ENCODE measurements around the gene GPX5.
"Not testable (repeated sequence)": the region's sequence is repeated elsewhere in the genome, so short reads cannot be mapped to it uniquely, and the experiment has no call there.

The GPX5 gene, protein sequence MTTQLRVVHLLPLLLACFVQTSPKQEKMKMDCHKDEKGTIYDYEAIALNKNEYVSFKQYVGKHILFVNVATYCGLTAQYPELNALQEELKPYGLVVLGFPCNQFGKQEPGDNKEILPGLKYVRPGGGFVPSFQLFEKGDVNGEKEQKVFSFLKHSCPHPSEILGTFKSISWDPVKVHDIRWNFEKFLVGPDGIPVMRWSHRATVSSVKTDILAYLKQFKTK

DNA sequence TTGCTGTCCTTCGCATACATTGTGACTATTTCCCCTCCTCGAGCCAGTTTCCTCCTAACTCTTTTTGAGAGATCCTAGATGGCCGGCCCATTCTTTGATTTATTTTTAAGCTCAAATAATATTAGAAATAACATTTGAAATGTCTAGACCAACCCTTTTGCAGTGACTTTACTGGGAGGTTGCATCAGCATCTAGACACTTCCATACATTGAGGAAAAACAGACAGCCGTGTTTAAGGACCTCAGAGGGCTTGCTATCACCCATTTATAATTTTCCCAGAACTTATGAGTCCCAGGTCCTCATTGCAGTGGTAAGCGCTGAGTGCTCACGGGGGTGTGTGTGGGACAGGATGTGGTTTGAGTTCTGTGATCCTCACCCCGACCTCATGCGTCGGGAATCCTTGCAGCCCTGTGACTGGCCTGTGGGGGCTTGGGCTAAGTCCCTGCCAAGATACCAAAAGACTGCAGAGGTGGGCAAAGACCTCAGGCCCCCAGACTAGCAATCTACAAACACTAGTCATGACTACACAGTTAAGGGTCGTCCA lies at the start of gene GPX5:
Gene GPX5 (plus strand): TSS at position 386 of the 544 bp plus-strand sequence. CDS start 133 bp downstream, at position 519.
- DNase-seq: no peak

DNA sequence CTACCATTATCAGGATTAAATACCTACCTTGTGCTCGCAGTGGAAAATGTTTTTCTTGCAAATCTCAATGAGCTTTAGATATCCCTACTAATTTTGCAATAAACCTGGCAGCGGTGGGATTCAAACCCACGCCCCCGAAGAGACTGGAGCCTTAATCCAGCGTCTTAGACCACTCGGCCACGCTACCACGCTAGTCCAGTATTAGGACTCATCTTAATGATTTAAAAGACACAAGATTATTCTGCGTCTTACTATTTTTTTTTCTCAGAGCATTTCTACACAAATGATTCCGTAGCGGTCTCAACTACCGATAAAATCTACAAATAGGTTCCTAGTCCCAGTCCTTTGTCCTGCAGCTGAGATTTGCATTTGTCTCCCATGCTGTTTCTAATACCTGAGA lies 47.2 kb upstream of the GPX5 start:
- no peak for DNase-seq

DNA sequence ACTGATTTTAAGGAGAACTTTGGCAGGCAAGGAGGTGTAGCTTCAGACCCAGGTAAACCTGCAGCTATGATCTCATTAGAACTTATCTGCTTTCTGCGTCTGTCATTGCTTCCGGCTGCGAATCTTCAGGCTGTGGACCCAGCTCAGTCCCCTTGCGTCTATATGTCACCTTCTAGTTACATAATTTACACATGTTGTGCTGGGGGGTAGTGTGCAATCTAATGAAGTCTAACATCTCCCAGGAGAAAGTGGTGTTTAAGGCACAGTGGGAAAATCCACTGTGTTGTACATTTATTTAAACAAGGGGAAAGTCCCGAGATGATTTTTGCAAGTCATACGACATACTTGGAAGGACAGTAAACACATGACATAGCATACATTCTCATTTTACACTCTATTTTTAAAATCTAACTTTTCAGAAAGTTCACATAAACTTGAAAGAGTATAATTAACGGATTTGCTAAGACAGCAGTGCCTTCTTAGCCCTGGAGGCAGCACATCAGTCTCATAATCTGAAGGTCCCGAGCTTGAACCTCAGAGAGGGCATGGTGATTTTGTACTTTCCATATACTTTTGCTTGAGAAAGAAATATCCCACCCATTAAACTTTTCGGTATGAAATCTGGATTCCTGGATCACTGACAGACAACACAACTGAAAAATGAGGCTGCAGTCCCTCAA lies 45.3 kb upstream of the GPX5 start:
- no peak for DNase-seq

DNA sequence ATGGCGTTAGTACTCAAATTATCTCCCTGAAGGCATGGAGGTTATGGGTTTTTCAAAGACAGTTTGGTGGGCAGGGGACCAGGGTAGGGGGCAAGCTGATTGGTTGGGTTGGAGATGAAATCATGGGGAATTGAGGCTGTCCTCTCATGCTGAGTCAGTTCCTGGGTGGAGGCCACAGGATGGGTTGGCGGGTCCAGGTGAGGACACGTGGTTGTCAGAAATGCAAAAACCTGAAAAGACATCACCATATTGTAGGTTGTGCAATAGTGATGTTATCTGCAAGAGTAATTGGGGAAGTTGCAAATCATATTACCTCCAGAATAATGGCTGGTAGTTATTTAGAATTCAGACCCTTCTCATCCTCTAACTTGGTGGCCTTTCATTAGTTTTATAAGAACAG lies 40.2 kb upstream of the GPX5 start:
- no peak for DNase-seq

DNA sequence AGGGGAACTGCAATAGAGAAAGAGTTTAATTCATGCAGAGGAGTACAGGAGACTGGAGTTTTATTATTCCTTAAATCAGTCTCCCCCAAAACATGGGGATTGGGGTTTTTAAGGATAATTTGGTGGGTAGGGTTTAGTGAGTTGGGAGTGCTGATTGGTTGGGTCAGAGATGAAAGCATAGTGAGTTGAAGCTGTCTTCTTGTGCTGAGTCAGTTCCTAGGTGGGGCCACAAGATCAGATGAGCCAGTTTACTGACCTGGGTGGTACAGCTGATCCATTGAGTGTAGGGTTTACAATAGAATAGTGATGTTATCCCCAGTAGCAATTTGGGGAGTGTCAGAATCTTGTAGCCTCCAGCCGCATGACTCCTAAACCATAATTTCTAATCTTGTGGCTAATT lies 39.1 kb upstream of the GPX5 start:
- DNase-seq: no peak

DNA sequence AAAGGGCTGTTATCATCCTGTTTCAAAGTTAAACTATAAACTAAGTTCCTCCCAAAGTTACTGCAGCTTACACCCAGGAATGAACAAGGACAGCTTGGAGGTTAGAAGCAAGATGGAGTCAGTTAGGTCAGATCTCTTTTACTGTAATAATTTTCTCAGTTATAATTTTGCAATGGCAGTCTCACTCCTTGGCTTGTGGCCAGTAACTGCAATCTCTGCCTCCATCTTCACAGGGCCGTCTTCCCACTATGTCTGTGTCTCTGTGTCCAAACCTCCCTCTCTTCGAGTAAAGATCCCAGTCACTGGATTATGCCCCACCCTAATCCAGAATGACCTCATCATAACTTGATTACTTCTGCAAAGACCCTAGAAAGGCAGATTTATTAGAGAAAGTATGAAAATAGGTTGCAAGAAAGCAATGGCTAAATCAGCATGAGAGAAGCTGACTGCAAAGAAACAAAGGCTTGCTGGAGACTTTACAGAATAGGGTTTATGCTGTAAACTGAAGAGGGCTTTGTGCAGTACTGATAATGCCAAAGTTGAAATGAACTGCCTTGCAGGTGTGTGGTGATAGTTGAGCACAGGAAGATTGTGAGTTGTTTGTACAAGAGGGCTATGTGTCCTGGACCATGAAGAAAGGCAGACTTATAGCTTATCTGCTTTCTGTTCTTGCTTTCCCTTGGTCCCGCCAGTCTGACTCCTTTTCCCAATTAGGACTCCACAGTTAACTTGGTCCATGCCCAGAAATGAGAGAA lies 38.5 kb upstream of the GPX5 start:
- no peak for DNase-seq

DNA sequence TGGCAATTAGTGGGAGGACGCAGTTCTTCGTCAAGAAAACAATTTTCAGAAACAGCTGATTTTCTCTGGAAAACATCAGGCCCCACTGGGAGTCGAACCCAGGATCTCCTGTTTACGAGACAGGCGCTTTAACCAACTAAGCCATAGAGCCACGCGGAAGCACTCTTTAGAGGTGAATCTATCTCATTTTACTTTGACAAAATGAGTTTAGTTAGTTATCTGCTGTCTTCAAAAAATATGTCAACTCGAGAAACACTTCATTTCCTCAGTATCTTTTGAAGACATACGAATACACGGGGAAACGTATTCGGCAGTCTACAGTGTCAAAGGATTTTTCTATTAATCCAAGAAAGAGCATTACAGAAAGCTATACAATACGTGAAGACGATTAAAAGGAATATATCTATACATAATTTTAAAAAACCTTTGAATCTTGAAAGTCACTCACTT lies 36.7 kb upstream of the GPX5 start:
- DNase-seq: peak; percentile 25

DNA sequence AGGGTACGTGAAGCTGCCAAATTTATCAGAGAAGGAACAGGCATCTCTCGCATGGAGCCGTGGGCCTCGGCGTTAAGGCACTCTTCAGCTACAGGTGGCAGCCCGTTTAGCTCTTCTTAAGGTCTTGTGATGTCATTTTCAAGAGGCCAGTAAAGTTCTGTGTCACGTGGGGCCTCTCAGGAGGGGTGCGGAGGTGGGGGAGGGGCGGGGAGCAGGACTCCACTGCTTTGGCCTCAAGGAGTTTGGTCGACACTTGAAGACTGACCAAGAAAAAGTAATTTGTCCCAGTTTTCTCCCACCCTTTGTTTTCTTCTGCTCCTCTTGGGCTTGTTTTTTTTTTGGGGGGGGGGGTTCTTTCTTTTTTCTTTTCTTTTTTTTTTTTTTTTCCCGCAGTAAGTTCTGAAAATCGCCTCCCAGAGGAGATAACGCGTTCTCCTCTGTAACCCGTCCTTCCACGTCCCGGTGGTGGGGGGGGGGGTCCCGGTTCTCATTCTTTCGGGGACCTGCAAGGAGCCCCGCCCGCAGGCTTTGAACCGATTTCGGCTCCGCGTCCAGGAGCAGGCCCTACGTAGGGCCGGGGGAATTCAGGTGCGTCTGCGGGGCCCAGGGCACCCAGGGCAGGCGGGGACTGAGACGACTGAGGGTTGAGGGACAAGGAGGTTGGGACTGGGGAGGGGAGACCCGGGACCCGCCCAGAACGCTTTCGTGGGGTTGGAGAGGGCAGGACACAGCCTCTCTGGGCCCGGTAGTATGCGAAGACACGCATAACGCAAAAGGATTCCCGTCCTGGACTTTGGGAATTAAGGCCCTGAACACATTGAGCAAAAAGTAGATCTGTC lies 36.1 kb upstream of the GPX5 start:
- peak; percentile 38 for DNase-seq

DNA sequence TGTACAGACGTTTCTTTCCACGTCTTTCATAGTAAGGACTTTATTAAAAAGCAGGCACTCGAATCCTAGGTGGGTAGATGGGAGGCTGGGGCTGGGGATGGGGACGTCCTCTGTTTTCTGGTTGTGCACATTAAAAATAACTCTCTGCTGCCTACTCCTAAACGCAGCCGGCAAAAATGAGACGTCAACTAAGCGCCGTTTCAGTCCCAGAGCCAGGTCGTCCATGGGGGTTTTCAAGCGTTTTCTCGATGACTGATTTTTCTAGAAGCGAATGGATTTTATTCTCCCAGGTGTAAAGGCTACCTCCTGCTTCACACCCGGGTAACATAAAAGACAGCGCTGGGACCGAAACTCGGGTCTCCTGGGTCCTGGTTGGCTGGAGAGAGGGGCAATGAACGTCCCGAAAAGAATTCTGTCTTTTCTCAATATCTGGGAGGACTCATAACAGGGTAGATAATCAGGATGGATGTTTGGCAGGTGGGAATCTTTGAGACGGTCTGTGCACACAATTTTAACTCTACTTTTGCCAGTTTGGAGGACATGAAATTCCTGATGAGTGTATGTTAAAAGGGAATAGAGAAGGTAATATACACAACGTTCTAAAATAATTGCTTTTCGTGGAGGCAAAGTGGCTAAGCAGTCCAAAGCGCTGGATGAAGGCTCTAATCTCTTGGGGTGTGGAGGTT lies 35.3 kb upstream of the GPX5 start:
- DNase-seq: no peak

DNA sequence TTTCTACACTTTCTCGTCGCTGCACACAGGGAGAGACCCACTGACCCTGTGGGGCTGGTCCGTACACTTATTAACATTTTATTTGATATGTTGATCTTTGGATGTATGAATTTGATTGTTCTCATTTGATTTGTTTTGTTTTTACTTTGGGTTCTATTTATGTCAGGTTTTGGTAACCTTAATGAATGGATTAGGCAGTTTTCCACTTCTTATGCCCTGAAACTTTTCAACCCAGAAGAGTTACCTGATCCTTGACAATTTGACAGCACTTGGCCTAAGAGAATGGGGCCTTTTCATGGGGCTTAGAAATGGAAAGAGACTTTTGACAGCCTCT lies 33.7 kb upstream of the GPX5 start:
- no peak for DNase-seq

DNA sequence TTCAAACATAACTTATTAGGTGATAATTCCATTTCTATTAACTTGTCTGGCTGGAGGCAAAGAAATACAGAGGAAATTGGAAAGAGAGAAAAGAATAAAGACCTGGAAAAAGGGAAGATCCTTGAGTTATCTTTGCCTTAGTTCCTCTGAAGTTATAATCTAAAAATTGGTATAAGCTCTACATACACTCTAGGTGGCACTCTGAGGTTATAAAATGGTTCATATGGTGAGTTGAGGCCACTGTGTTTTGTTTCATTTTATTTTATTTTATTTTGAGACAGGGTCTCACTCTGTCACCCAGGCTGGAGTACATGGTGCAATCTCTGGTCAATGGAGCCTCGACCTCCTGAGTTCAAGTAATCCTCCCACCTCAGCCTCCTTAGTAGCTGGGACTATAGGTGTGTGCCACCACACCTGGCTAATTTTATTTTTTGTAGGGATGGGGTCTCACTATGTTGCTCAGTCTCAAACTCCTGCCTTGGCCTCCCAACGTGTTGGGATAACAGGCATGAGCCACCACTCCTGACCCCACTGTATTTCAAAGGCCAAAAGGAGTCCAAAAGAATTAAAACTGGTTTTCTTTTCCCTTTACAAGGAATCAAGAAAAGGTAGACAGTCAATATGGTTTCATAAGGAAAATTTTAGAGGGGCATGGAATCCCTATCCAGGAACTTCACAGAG lies 29.4 kb upstream of the GPX5 start:
- DNase-seq: no peak

DNA sequence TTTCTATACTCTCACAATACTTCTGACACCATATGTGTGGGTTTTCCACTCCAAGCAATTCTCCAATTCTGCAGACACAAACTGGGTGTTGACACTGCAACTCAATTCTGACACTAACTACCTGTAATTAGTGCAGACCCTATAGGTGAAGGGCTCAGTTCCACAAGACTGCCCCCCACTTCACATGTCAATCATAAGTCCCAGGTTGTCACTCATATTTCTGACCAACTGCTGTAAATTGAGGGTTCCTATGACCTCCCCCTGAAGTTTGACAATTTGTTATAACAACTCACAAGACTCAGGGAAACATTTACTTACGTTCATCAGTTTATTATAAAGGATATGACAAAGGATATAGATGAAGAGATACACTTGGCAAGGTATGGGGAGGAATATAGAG lies 28.4 kb upstream of the GPX5 start:
- DNase-seq: no peak

DNA sequence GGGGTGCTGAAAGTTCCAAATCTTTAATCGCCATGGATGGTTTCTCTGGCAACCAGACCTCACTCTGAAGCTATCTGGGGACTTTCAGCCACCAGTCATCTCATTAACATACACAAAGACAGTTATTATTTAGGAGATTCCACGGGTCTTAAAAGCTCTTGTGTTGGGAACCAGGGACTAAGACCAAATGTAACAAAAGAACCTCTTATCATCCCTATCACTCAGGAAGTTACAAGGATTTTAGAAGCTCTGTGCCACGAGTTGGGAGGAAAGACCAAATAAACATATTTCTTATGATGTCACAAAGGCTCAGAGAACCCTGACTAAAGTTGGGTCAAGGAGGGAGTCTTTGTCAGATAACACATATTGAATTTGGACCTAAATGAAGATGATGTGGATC lies 27.8 kb upstream of the GPX5 start:
- no peak for DNase-seq

DNA sequence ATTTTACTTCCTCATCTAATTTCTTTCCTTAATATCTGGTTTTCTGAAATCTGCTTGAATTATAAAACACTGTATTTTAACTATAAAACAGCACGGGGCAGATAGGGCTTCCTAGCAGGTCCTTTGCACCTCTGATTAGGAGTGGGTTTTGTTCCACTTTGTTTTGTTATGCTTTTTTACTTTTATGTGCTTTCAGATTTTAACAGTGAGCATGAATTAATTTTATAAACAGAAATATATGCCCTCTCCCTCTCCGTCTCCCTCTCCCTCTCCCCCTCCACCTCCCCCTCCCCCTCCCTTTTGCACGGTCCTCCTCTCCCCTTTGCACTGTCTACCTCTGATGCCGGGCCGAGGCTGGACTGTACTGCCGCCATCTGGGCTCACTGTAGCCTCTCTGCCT lies 24.4 kb upstream of the GPX5 start:
- no peak for DNase-seq

DNA sequence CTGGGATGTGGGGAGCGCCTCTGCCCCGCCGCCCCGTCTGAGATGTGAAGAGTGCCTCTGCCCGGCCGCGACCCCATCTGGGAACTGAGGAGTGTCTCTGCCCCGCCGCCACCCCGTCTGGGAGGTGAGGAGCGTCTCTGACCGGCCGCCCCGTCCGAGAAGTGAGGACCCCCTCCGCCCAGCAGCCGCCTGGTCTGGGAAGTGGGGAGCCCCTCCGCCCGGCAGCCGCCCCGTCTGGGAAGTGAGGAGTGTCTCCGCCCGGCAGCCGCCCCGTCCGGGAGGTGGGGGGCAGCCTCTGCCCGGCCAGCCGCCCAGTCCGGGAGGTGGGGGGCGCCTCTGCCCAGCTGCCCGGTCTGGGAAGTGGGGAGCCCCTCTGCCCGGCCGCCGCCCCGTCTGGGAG lies 23.5 kb upstream of the GPX5 start:
- not testable (repeated sequence) for DNase-seq

DNA sequence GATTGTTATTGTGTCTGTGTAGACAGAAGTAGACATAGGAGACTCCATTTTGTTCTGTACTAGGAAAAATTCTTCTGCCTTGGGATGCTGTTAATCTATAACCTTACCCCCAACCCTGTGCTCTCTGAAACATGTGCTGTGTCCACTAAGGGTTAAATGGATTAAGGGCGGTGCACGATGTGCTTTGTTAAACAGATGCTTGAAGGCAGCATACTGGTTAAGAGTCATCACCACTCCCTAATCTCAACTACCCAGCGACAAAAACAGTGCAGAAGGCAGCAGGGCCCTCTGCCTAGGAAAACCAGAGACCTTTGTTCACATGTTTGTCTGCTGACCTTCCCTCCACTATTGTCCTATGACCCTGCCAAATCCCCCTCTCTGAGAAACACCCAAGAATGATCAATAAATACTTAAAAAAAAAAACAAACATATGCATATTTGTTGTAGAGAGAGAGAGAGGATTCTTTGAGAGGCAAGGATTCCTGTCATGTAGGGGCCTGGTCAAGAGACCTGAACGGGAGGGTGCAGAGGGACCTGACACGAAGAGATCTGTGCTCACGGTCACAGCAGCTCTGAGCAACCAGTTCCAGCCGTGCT lies 22.9 kb upstream of the GPX5 start:
- not testable (repeated sequence) for DNase-seq

DNA sequence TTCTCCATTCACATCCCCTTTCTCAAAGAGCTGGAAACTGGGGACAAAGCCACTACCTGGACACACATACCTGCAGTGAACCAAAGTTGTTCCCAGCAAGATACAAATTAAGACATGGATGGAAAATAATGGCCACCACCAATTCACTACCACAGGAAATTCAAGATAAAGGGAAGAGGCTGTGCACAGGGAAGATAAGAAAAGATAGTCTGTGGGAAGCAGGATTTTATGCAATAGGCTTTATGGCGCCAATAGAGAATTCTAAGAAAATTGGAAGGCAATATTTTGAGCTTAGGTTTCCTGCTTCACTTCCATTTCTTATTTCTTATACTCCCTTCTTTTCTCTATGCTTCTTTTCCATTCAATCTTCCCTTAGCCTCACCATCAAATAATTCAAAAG lies 19.9 kb upstream of the GPX5 start:
- DNase-seq: no peak

DNA sequence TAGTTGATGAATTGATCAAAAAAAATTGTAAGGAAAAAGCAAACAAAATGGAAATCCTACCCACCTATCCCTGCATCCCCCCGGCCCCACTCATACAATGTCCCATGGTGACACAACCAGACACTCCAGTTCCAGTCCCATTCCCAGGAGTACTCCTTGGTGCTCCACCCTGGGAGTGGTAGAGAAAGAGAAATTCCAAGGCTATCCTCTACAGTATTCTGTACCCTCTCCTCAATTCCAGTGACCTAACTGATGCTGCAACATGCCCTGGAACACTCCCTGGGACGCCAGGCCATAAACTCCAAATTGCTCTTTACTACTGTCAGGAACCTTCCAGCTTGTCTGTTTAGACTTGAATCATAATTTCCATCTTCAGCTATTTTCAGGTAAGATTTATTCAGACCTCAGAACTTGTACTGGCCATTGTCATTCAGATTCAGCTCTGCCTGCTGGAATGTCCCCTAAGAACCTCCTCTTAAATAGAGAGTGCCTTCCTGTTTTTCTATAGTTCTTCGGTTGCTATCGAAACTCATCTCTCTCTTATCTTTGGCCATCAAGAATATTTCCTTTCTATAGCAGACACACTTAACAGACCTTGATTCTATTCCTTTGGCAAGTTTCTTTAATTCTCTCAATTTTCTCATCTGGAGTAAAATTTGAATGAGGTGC lies 18.7 kb upstream of the GPX5 start:
- DNase-seq: no peak

DNA sequence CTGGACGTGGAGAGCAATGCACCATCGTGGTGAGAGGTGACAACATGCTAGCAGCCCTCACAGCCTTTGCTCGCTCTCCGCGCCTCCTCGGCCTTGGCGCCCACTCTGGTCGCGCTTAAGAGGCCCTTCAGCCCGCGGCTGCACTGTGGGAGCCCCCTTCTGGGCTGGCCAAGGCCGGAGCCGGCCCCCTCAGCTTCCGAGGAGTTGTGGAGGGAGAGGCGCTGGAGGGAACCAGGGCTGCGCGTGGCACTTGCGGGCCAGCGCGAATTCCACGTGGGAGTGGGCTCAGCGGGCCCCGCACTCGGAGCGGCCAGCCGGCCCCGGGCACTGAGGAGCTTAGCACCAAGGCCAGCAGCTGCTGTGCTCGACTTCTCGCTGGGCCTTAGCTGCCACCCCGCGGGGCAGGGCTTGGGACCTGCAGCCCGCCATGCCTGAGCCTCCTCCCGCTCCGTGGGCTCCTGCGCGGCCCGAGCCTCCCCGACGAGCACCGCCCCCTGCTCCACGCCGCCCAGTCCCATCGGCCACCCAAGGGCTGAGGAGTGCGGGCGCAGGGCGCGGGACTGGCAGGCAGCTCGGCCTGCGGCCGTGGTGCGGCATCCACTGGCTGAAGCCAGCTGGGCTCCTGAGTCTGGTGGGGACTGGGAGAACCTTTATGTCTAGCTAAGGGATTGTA lies 13.9 kb upstream of the GPX5 start:
- DNase-seq: no peak

DNA sequence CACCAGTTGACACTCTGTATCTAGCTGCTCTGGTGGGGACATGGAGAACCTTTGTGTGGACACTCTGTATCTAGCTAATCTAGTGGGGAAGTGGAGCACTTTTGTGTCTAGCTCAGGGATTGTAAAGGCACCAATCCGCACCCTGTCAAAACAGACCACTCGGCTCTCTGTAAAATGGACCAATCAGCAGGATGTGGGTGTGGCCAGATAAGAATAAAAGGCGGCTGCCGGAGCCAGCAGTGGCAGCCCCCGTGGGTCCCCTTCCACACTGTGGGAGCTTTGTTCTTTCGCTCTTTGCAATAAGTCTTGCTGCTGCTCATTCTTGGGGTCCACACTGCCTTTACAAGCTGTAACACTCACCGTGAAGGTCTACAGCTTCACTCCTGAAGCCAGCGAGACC lies 13.3 kb upstream of the GPX5 start:
- DNase-seq: not testable (repeated sequence)

Data from activated naive CD4-positive, alpha-beta T cell treated with anti-CD3 and anti-CD28 coated beads, Interleukin-2, amount 50 U/mL, for 16 hours (primary cell).